NT2/D1 (cell line): ENCODE results near the gene MPZL1.

Source experiments
- SUZ12 ChIP-seq: IDR thresholded peaks from 2 replicates; pipeline ENCODE4 v1.6.1; 2011; ENCODE audit not compliant: insufficient read length, insufficient read depth; ENCODE audit errors: extremely low read depth
- YY1 ChIP-seq: IDR thresholded peaks from 2 replicates; pipeline ENCODE4 v1.6.1; 2011; ENCODE audit not compliant: insufficient read length, insufficient read depth
- ZNF274 ChIP-seq: IDR thresholded peaks from 2 replicates; pipeline ENCODE4 v1.6.1; 2011; ENCODE audit warnings: mild to moderate bottlenecking, low read depth, low read length

- TF ChIP-seq YY1 (no peak), SUZ12 (no peak), ZNF274 (no peak)
Measured at GRCh38 chr1:167808690-167809089, 86.9 kb downstream of the MPZL1 start.
